ENCODE data around the gene GUK1.

GUK1 gene

GRCh38 chr1:228148935-228149405, 8.9 kb downstream of the GUK1 start:
- no peak for DNase-seq (ENCODE audit: extremely low read depth in 1 of 2, low read depth in 1 of 2)

- DNase-seq (ENCODE audit: extremely low read depth in 1 of 2, low read depth in 1 of 2), result no peak
Observed at GRCh38 chr1:228149406-228150119, 9.5 kb downstream of the GUK1 start, which contains the start of gene GJC2. Gene GJC2, plus strand, starts transcription at chr1:228149930. Its CDS starts 7,829 bp downstream, at chr1:228157759.

- DNase-seq (ENCODE audit: extremely low read depth in 1 of 2, low read depth in 1 of 2), result no peak
Observed at GRCh38 chr1:228150120-228150460, 10.0 kb downstream of the GUK1 start.

- no peak for DNase-seq (ENCODE audit: extremely low read depth in 1 of 2, low read depth in 1 of 2)
Observed at GRCh38 chr1:228150461-228151179, 10.5 kb downstream of the GUK1 start.

GRCh38 chr1:228151180-228151925, 11.3 kb downstream of the GUK1 start:
- DNase-seq (ENCODE audit: extremely low read depth in 1 of 2, low read depth in 1 of 2), result no peak

GRCh38 chr1:228152097-228152917, 12.2 kb downstream of the GUK1 start:
- DNase-seq (ENCODE audit: extremely low read depth in 1 of 2, low read depth in 1 of 2), result no peak

GRCh38 chr1:228152918-228153258, 12.8 kb downstream of the GUK1 start:
- DNase-seq (ENCODE audit: extremely low read depth in 1 of 2, low read depth in 1 of 2), result no peak

- no peak for DNase-seq (ENCODE audit: extremely low read depth in 1 of 2, low read depth in 1 of 2)
Observed at GRCh38 chr1:228154021-228154669, 14.1 kb downstream of the GUK1 start.

GRCh38 chr1:228154670-228155571, 14.8 kb downstream of the GUK1 start:
- DNase-seq (ENCODE audit: extremely low read depth in 1 of 2, low read depth in 1 of 2), result no peak

GRCh38 chr1:228155596-228156514, 15.8 kb downstream of the GUK1 start:
- no peak for DNase-seq (ENCODE audit: extremely low read depth in 1 of 2, low read depth in 1 of 2)

- no peak for DNase-seq (ENCODE audit: extremely low read depth in 1 of 2, low read depth in 1 of 2)
Observed at GRCh38 chr1:228156515-228156881, 16.4 kb downstream of the GUK1 start.

GRCh38 chr1:228156941-228157728, 17.1 kb downstream of the GUK1 start:
- DNase-seq (ENCODE audit: extremely low read depth in 1 of 2, low read depth in 1 of 2), result no peak

- no peak for DNase-seq (ENCODE audit: extremely low read depth in 1 of 2, low read depth in 1 of 2)
Observed at GRCh38 chr1:228157729-228158126, 17.6 kb downstream of the GUK1 start.

- no peak for DNase-seq (ENCODE audit: extremely low read depth in 1 of 2, low read depth in 1 of 2)
Observed at GRCh38 chr1:228158151-228159007, 18.3 kb downstream of the GUK1 start.

GRCh38 chr1:228159008-228159665, 19.1 kb downstream of the GUK1 start:
- no peak for DNase-seq (ENCODE audit: extremely low read depth in 1 of 2, low read depth in 1 of 2)

GRCh38 chr1:228160201-228160761, 20.2 kb downstream of the GUK1 start:
- DNase-seq (ENCODE audit: extremely low read depth in 1 of 2, low read depth in 1 of 2), result no peak
